ENCODE data around the gene P2RX7.
A peak's percentile ranks its signal among the peaks of the same experiment; 100 is the strongest.

DNA sequence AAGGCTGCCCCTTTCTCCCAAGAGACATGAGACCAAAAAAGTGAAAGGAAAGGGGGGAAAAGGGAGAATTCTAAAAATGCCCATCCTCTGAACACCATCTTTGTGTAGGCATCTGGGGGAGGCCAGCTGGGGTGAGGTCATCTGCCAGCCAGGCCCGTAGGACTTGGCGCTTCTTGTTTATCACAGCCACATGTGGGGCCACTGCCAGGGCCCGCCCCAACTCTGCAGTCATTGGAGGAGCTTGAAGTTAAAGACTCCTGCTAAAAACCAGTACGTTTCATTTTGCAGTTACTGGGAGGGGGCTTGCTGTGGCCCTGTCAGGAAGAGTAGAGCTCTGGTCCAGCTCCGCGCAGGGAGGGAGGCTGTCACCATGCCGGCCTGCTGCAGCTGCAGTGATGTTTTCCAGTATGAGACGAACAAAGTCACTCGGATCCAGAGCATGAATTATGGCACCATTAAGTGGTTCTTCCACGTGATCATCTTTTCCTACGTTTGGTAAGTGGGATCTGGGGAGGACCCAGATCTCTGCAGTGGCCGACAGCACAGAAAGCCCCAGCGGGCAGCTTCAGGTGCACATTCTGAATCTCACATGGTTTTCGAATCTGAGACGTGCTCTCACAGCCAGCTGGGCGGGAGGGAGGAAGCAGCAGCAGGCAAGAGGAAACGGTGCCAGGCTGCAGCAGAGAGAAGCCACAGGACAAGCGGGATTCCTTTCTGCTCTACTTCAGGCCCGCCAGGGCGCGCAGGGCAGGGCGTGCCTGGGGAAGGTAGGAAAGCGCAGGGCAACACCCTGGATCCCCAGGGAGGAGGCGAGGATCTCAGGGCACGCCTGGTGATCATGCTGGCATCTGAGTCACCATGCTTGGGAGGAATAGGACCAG is at the start of gene P2RX7:
- TF ChIP-seq CTCF (IDR thresholded peaks at IDR 0.05; ENCODE audit: insufficient read depth, low read length) (no peak), POLR2AphosphoS5 (IDR thresholded peaks at IDR 0.05; ENCODE audit: low read depth) (0 out of 2 replicates have a peak, but pooled peaks have one; percentile 34)

Data from HL-60 (cell line).